Activated T-cell treated with anti-CD3 and anti-CD28 coated beads for 48 hours (primary cell): ENCODE measurements around the gene TRABD2B.

Experiments
- DNase-seq: peaks from one replicate; pipeline ENCODE4 v3.0.0-alpha.2; 2020; ENCODE audit warnings: low read depth

TRABD2B gene

DNA sequence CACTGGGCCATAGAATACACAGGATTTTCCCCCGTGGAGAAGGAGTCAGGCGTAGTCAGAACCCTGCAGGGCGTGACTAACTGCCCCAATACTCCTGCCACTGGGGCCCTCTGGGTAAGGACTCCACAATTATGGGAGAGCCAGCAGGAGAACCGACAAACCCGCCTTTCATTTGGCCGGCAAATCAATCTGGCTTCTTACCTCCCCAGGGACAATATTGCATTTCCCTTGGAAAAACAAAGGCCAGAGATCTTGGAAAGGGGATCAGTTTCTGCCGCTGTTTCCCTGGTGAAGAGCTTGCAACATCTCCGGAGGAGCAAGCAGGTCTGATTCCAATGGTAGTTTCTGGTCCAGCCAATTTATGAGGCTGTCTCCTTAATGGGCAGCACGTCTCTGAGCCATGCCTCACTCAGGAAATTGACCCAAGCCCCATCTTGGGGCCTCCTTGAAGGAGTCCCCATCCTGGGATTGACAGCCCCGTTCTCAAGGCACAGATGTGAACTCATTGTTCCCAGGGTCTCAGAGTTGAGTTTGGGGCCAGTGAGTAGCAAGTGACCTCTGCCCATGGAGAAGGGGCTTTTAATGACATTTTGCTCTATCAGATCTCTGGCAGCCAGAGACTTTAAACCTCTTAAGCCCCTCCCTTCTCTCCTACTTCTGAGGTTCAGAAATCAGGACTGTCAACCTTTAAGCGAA lies 4.3 kb downstream of the TRABD2B start:
- no peak for DNase-seq

DNA sequence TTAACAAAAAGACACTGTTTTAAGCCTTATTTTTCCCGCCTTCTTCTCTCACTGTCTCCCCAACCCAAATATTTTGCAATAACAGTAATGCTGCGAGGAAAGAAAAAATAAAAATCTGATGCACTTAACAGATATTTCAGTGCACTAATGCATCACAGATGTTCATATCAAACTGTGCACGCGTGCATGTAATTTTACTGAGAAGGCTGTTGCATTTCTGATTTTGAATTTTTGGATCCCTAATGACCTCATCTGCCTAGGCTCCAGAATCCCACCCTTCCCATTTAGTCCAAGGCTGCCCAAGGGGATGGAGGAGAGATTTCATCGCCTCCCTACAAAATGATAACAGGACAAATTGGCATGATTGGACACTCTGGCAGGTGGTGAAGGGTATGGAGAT lies 5.5 kb downstream of the TRABD2B start:
- DNase-seq = no peak

DNA sequence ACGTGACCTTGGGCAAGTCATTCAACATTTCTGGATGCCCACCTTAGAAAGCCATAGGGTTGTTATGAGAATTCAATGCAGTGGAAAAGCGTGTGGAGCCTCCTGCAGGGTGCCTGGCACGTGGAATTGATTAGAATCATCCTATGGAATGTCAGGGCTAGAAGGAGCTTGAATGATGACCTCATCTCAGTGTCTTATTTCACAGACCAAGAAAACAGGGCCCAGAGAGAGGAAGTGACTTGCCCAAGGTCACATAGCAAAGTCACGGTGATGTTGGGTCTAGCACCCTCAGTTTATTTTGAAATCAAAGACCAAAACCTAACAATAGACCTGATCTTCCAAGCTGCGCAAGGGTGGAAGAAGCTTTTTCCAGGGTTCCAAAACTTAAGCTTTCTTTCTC lies 6.0 kb downstream of the TRABD2B start:
- no peak for DNase-seq

DNA sequence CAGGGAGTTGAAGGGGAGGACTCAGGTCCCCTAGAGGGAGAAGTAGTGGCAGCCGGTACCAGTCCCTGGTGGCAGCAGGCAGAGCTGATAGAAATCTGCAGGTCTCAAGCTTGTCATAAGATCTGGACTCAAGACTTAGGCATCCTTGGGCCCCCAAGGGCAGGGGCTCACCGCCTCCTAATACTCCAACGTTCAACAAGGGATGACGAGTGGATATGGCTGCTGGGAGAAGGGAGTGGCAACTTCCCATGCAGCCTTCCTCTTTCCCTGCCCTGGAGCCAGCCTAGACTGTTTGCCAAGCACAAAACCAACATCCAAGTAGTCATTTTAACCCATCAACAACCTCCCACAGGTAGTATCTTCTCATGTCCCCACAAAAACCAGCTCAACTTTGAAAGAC lies 6.9 kb downstream of the TRABD2B start:
- DNase-seq = no peak

GRCh38 chr1:47987601-47988000 lies 9.6 kb downstream of the TRABD2B start:
- no peak for DNase-seq

DNA sequence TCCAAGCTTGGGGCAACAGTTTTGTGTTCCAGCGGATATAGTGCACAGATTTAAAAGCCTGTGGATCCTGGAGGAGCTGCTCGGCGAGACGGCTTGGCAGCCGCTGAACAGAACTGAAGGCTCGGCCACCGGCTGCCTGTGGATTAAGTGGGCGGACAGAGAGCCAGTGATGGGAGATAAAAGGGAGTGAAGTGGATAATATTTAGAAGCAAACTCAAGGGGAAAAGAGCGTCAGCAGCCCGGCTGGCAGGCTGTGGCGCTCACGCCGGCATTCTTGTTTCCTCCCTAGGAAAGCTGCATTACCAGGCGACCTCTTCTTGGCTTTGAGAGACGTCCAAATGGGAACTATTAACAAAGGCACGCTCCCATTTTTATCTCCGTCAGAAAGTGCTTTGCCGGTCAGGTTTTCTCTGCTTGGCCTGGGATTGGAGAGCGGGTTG lies 10.4 kb downstream of the TRABD2B start:
- no peak for DNase-seq

- DNase-seq = no peak
Measured at GRCh38 chr1:47985018-47985417, 12.2 kb downstream of the TRABD2B start.

DNA sequence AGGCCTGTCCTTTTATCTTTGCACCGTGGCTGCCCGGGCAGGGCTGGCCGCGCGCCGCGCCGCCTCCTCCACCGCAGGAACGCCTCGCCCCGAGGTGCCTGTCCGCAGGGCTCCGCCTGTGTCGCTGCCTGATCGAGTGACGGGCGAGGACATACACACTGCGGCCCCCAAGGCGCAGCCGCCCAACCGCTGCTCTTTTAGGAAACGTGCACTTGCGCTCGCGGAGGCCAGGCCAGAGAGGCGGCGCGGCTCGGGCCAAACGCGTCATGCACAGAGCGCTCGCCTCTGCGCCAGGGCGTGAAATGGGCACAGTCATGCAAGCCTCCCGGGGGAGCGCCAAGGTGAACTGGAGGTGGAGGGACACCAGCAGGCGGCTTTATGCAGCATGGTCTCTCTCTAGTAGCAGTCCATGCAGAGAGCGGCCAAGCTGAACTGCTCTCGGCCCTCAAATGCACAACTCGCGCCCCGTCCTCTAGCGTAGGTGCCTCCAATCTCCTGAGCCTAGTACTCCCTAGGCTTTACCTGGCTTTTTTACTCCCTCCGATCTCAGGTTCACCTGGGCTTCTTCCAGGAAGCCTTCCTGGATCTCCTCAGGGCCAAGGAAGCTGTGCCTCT lies 12.9 kb downstream of the TRABD2B start:
- DNase-seq = no peak

DNA sequence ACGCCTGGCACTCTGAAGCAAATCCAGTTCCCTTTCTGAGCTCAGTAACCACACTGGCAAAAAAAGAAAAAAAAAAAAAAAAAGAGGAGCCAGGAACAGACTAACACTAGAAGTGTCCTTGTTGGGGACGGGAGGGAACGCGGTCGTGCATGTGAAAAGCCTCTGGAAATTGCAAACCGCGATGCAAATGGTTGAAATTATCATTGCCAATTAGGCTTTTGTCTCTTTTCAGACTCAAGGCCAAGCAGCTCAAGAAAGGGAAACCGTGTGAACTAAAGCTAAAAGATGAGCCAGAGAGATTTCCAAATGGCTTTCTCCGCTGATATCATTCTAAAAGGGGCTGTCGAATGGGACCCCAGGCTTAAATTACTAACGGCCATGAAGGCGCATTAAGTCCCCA lies 13.5 kb downstream of the TRABD2B start:
- no peak for DNase-seq

- no peak for DNase-seq
Measured at GRCh38 chr1:47981667-47982350, 15.4 kb downstream of the TRABD2B start.

DNA sequence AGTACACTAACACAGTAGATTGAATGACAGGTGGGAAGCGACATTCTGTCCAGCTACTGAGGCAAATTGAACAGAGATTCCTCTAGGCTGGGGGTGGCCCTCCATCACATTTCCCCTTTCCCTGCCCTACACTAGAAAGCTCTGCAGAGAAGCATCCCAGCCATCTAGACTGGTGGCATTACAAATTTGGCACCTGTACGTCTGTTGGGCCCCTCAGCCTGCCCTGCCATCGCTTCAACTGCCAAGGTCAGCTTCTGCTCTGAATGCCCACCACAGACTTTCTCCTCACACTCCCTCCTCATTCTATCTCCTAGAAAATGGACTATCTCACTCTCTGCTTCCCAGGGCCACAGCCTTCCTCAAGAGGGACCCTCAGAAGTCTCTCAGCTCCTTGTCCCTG lies 16.7 kb downstream of the TRABD2B start:
- no peak for DNase-seq

- DNase-seq = no peak
Measured at GRCh38 chr1:47979724-47980123, 17.5 kb downstream of the TRABD2B start.

GRCh38 chr1:47978486-47978885 lies 18.7 kb downstream of the TRABD2B start:
- DNase-seq = no peak

DNA sequence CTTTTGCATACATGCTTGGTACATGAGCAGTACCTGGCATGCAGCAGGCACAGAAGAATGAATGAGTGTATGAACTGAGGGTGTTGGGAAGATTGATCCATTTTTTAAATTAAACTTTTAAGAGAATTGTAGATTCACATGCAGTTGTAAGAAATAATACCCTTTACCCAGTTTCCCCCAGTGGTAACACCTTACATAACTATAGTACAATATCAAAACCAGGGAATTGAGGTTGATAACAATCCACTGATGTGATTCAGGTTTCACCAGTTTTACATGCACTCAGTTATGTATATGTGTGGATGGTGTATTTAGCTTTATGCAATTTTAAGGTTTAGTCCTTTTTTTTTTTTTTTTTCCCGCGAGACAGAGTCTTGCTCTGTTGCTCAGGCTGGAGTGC lies 20.5 kb downstream of the TRABD2B start:
- no peak for DNase-seq

DNA sequence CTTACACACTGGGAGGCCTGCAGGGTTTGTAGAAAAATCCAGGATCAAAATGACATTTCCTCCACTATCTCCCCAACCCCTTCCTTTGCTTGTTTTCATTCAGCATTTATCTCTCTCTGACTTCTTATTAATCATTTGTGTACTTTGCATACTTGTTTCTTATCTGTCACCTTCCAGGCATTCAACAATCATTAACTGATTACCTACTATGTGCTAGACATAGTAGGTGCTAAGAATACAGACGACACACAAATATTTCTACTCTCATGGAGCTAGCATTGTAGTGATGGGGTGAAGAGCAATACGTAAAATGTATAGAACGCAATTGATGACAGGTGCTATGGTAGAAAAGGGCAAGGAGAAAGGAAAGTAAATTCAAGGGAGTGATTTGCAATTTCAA lies 20.9 kb downstream of the TRABD2B start:
- no peak for DNase-seq

DNA sequence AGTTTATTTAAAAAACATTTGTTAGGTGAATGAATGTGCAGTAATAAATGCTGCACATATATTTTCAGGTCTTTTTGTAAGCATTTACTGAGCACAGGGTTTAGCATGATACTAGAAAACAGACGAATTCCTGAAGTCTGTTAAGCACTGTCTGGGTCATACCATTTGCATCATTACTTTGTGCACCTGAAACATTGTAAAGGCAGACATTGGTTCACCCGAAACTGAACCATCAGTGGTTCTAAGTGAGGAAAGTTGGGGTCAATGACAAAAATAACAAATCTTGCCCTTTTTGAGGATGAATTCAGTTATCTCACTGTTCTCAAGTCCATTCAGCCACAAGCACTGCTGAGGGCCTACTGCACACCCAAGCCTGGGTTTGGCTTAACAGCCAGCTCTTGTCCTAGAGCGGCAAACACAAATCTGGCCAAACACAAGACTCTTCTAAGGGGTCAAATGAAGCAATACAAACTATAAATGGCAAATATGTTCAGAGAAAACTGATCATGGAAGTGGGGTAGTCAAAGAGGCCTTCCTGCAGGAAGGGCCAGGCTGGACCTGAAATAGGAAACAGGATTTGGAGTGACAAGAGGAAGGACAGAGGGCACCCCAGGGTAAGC lies 21.8 kb downstream of the TRABD2B start:
- no peak for DNase-seq

- DNase-seq = no peak
Measured at GRCh38 chr1:47972864-47973432, 24.2 kb downstream of the TRABD2B start.

- DNase-seq = no peak
Measured at GRCh38 chr1:47971385-47972160, 25.6 kb downstream of the TRABD2B start.

DNA sequence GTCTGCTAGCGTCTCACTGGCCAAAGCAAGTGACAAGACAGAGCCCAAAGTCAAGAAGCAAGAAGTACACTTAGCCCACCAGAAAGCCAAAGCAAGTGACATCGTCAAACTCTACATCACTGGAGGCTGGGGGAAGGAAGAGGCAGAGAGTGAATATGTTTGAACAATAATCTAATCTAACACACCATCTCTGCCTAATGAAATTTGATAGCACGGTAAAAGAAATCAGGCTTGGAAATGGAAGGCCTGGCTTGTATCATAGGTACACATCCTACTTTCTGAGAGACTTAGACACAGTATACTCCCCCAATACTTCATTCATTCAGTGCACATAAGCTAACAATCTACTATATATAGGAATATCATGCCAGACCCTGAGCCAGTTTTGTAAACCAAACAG lies 26.3 kb downstream of the TRABD2B start:
- DNase-seq = no peak

- no peak for DNase-seq
Measured at GRCh38 chr1:47969478-47969877, 27.7 kb downstream of the TRABD2B start.

- no peak for DNase-seq
Measured at GRCh38 chr1:47968556-47968888, 28.7 kb downstream of the TRABD2B start.
